Measurements from ENCODE around the gene TRMT1. TPM values are rescaled to one million over a fixed set of nuclear protein-coding genes. Genes with fewer than 3 reads are reported as not detected.

The TRMT1 gene
- total RNA-seq, 2 experiments from 2014 or later: 85.0 to 95.7 TPM

DNA sequence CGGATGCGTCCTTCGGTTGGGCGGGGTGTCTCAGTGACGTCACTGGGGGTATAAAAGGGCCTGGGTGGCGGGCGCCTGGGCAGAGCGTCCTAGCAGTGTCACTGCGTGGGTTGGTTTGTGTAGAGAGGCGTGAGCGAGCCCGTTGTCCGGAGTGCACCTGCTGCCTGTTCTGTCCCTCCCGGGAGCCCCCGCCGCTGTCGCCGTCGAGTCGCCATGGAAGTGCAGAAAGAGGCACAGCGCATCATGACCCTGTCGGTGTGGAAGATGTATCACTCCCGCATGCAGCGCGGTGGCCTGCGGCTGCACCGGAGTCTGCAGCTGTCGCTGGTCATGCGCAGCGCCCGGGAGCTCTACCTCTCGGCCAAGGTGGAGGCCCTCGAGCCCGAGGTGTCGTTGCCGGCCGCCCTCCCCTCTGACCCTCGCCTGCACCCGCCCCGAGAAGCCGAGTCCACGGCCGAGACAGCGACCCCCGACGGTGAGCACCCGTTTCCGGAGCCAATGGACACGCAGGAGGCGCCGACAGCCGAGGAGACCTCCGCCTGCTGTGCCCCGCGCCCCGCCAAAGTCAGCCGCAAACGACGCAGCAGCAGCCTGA is 36.5 kb upstream of the TRMT1 start:
- H3K4me3 Mint-ChIP-seq: peak overlapping the region; percentile 83
- no peaks in the 10 kb centered on the region for H3K27me3 Mint-ChIP-seq
- TF ChIP-seq CTCF (IDR thresholded peaks at IDR 0.05): no peak
- peaks cover 36% of the 10 kb centered on the region for H3K4me1 Mint-ChIP-seq (ENCODE audit: low read depth)
- ChIA-PET CTCF (interaction anchor here (0.8 to 1.7 kb wide), 9 partner anchors 10 to 188 kb away, joined by 3 to 10 read pairs (median 5); no protein-coding TSS in a partner anchor), POLR2A (interaction anchor here (0.6 to 9.8 kb wide), 22 partner anchors 13 to 1363 kb away, joined by 3 to 226 read pairs (median 6); partner anchors contain the start of genes FARSA, JUNB, NACC1 and TRMT1)
- no peaks in the 10 kb centered on the region for H3K9me3 Mint-ChIP-seq
- H3K27ac Mint-ChIP-seq: peak overlapping the region; percentile 100
- intact Hi-C loops (cut with micrococcal nuclease): loop anchor here (5.0 kb wide), 1 partner anchor 36 kb away; the partner anchor contains the start of genes NACC1 and TRMT1
- peak; percentile 26 for ATAC-seq
- DNase-seq: peak; percentile 95
- H3K36me3 Mint-ChIP-seq (ENCODE audit: low read depth): peaks cover 30% of the 10 kb centered on the region

DNA sequence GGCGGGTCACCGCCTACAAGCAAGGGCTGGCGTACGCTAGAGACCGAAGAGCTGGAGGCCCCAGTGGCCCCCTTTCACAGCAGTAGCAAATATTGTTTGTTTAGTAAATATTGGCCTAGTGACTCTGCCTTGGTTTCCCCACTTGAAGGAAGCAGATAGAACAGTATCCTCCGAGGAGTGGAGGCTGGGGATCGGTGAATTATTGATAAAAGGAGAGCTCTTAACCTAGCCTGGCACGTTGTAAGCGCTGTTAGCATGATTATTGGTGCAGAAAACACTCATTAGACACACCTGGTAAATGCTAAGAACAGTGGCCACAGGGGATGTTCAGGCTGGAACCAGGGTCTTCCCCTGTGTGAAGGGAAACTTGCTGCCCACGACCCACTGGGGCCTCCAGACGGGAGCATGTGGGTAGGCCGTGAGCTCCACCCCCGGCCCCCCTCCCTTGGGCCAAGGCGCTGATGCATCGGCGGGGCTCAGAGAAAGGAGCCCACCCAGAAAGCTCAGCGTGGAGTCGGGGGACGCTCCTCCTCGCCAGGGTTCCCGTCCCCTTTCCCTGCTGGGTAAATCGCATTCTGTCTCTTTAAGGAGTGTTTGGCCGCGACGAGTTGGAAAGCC is 35.9 kb upstream of the TRMT1 start:
- ATAC-seq: peak; percentile 12
- peaks cover 31% of the 10 kb centered on the region for H3K4me1 Mint-ChIP-seq (ENCODE audit: low read depth)
- peaks cover 30% of the 10 kb centered on the region for H3K36me3 Mint-ChIP-seq (ENCODE audit: low read depth)
- H3K27ac Mint-ChIP-seq: peak overlapping the region; percentile 100
- H3K27me3 Mint-ChIP-seq: no peaks in the 10 kb centered on the region
- ChIA-PET CTCF (interaction anchor here (0.8 to 1.7 kb wide), 11 partner anchors 11 to 187 kb away, joined by 3 to 10 read pairs (median 5); no protein-coding TSS in a partner anchor), POLR2A (interaction anchor here (0.8 to 9.8 kb wide), 23 partner anchors 14 to 1364 kb away, joined by 3 to 226 read pairs (median 5); partner anchors contain the start of genes FARSA, JUNB, NACC1 and TRMT1)
- H3K9me3 Mint-ChIP-seq: no peaks in the 10 kb centered on the region
- DNase-seq: no peak
- intact Hi-C loops (cut with micrococcal nuclease): loop anchor here (5.0 kb wide), 1 partner anchor 35 kb away; the partner anchor contains the start of genes NACC1 and TRMT1
- TF ChIP-seq CTCF (IDR thresholded peaks at IDR 0.05): no peak
- H3K4me3 Mint-ChIP-seq: peak overlapping the region; percentile 83

DNA sequence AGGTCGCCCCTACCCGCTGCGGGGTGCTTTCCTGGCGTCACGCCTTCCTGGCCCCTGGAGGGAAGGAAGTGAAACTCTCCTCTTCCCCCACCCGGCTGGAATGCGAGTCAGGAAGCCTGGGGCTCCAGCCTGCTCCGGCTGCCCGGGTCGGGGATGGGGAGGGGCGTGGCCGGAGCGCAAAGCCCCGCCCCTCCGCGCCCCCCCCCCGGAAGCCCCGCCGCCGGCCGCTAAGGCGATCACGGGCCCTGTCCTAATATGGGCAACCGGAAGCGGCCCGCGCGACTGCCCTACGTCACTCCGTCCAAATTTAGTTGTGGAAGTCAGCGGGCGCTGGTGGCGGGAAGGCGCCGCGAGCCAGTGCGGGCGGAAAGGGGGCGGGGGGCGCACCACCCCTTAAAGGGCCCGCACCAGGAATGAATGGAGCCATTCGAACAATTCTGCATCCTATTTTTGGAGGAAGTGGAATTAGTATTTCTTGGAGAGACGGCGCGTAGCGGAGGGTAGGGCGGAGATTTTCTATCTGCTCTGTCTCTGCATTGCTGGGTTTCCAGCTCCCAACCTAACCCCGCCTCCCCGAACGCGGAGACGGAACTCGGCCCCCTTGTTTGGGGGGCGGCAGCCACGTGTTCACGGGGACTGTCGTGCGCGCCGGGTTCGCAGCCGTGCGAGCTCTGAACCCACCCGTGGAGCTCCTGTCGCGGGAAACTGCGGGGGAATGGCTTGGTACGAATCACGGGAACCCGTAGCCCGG is 35.2 kb upstream of the TRMT1 start:
- peak overlapping the region; percentile 83 for H3K4me3 Mint-ChIP-seq
- H3K4me1 Mint-ChIP-seq (ENCODE audit: low read depth): peaks cover 28% of the 10 kb centered on the region
- no peaks in the 10 kb centered on the region for H3K27me3 Mint-ChIP-seq
- intact Hi-C loops (cut with micrococcal nuclease): loop anchor here (5.0 kb wide), 1 partner anchor 34 kb away; the partner anchor contains the start of genes NACC1 and TRMT1
- H3K9me3 Mint-ChIP-seq: no peaks in the 10 kb centered on the region
- DNase-seq (peak; percentile 98), ATAC-seq (peak; percentile 47)
- TF ChIP-seq CTCF (IDR thresholded peaks at IDR 0.05): no peak
- POLR2A ChIA-PET: interaction anchor here (0.8 to 9.8 kb wide), 21 partner anchors 14 to 1365 kb away, joined by 3 to 226 read pairs (median 7); partner anchors contain the start of genes FARSA, JUNB, NACC1 and TRMT1
- CTCF ChIA-PET: interaction anchor here (0.8 to 1.7 kb wide), 10 partner anchors 11 to 186 kb away, joined by 3 to 10 read pairs (median 5); no protein-coding TSS in a partner anchor
- H3K36me3 Mint-ChIP-seq (ENCODE audit: low read depth): peaks cover 30% of the 10 kb centered on the region
- H3K27ac Mint-ChIP-seq: peak overlapping the region; percentile 100

- ATAC-seq: peak; percentile 9
- H3K27me3 Mint-ChIP-seq: no peaks in the 10 kb centered on the region
- peaks cover 30% of the 10 kb centered on the region for H3K36me3 Mint-ChIP-seq (ENCODE audit: low read depth)
- H3K4me1 Mint-ChIP-seq (ENCODE audit: low read depth): peaks cover 23% of the 10 kb centered on the region
- ChIA-PET CTCF (interaction anchor here (1.0 to 2.1 kb wide), 3 partner anchors 31 to 47 kb away, joined by 3 to 8 read pairs (median 3); partner anchors contain the start of gene NACC1), POLR2A (interaction anchor here (0.7 to 9.8 kb wide), 4 partner anchors 15 to 57 kb away, joined by 4 to 226 read pairs (median 12); partner anchors contain the start of gene NACC1)
- intact Hi-C loops (cut with micrococcal nuclease): loop anchor here (5.0 kb wide), 1 partner anchor 34 kb away; the partner anchor contains the start of genes NACC1 and TRMT1
- peak overlapping the region; percentile 83 for H3K4me3 Mint-ChIP-seq
- no peaks in the 10 kb centered on the region for H3K9me3 Mint-ChIP-seq
- no peak for TF ChIP-seq CTCF (IDR thresholded peaks at IDR 0.05)
- peak; percentile 69 for DNase-seq
- peak overlapping the region; percentile 91 for H3K27ac Mint-ChIP-seq
Observed at GRCh38 chr19:13150931-13151604, 34.5 kb upstream of the TRMT1 start.
